CD4-positive, CD25-positive, alpha-beta regulatory T cell (primary cell): Measurements from ENCODE around the gene AK1. TPM values are rescaled to one million over a fixed set of nuclear protein-coding genes. Genes with fewer than 3 reads are reported as not detected.
A peak's percentile ranks its signal among the peaks of the same experiment; 100 is the strongest.

Experiments used
- ATAC-seq, 2 donors: fragments of 150-1000 bp; cut with Tn5 transposase; one replicate each; pipeline ENCODE4 v1.10.0; 2021; ENCODE audit warnings: low read depth in 2 of 2, moderate number of reproducible peaks in 2 of 2, moderate library complexity in 1 of 2
- DNase-seq, 3 donors: peaks; one replicate each; pipeline versions ENCODE4 v3.0.0 to v3.0.0-alpha.2; 2012 to 2022; ENCODE audit warnings: mixed read lengths in 1 of 3
- H3K27ac ChIP-seq: one replicate; pipeline ENCODE4 v1.7.0; 2013; ENCODE audit warnings: mild to moderate bottlenecking, low read length; ENCODE audit not compliant: insufficient read depth, poor library complexity, severe bottlenecking
- H3K27me3 ChIP-seq: one replicate; pipeline ENCODE4 v1.7.0; 2013; ENCODE audit warnings: low read length; ENCODE audit not compliant: control insufficient read depth, insufficient read depth
- H3K36me3 ChIP-seq: one replicate; pipeline ENCODE4 v1.7.0; 2013; ENCODE audit warnings: mild to moderate bottlenecking, low read length, moderate library complexity; ENCODE audit not compliant: control insufficient read depth, insufficient read depth
- H3K4me1 ChIP-seq: 2 replicates; pipeline ENCODE4 v1.7.0; 2013; ENCODE audit warnings: mild to moderate bottlenecking, low read length; ENCODE audit not compliant: insufficient read depth, control insufficient read depth, poor library complexity, severe bottlenecking
- H3K4me3 ChIP-seq: one replicate; pipeline ENCODE4 v1.7.0; 2013; ENCODE audit warnings: low read depth, mild to moderate bottlenecking, low read length, moderate library complexity
- H3K9me3 ChIP-seq, 2 experiments: 1 replicate in 1 of 2; 2 replicates in 1 of 2; pipeline ENCODE4 v1.7.0; 2013; ENCODE audit warnings: low read length in 2 of 2, mild to moderate bottlenecking in 1 of 2, moderate library complexity in 1 of 2; ENCODE audit not compliant: control insufficient read depth in 2 of 2
- H3K27ac Mint-ChIP-seq, 3 donors: one replicate each; pipeline ENCODE4 v1.8.0; 2020 to 2022; ENCODE audit warnings: mild to moderate bottlenecking in 3 of 3, mixed read lengths in 3 of 3, moderate library complexity in 2 of 3
- H3K27me3 Mint-ChIP-seq: one replicate; pipeline ENCODE4 v1.8.0; 2022; ENCODE audit warnings: mild to moderate bottlenecking, mixed read lengths
- H3K36me3 Mint-ChIP-seq: one replicate; pipeline ENCODE4 v1.8.0; 2020; ENCODE audit warnings: mixed read lengths
- H3K4me1 Mint-ChIP-seq, 4 donors: one replicate each; pipeline ENCODE4 v1.8.0; 2020 to 2022; ENCODE audit warnings: mixed read lengths in 4 of 4, mild to moderate bottlenecking in 1 of 4
- H3K4me3 Mint-ChIP-seq, 4 donors: one replicate each; pipeline ENCODE4 v1.8.0; 2020 to 2022; ENCODE audit warnings: mild to moderate bottlenecking in 4 of 4, mixed read lengths in 4 of 4, moderate library complexity in 3 of 4
- H3K9me3 Mint-ChIP-seq, 7 donors: one replicate each; pipeline ENCODE4 v1.8.0; 2020 to 2022; ENCODE audit warnings: mixed read lengths in 7 of 7, mild to moderate bottlenecking in 3 of 7, moderate library complexity in 2 of 7
- polyA plus RNA-seq, 4 donors: library from polyadenylated mRNA; unstranded; fragments of 300-500 nt; fragmentation: Illumina TruSeq; gene quantifications; one replicate each; pipeline ENCODE4 v1.2.3, GENCODE V29; 2021
- total RNA-seq: library from RNA; stranded (reverse); gene quantifications from one replicate; pipeline ENCODE4 v1.2.3, GENCODE V29; 2022

The AK1 gene
- total and polyA plus RNA-seq, 5 donors from 2014 or later = 0.08 to 84.7 (median 0.29) TPM

DNA sequence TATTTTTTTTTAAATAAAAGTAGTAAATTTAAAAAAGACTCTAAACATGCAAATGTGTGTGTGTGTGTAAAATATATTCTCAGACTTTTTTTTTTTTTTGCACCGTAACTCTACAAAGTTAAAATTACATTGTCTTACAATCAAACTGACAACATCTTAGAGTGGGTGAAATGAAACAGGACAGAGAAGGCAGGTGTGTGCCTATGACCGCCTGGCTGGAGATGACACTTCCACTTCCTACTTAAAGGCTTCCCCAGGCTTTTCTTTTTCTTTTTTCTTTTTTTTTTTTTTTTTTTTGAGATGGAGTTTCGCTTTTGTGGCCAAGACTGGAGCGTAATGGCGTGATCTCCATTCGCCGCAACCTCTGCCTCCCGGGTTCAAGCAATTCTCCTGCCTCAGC lies 2.7 kb upstream of the AK1 start:
- no peak overlapping the region for H3K4me3 Mint-ChIP-seq
- Histone ChIP-seq H3K9me3 (no peaks in the 10 kb centered on the region), H3K4me3 (no peak overlapping the region), H3K27me3 (no peaks in the 10 kb centered on the region), H3K27ac (no peak overlapping the region), H3K4me1 (peaks cover 10% of the 10 kb centered on the region), H3K36me3 (peaks cover 5% of the 10 kb centered on the region)
- ATAC-seq (no peak), DNase-seq (no peak)
- H3K9me3 Mint-ChIP-seq = no peaks in the 10 kb centered on the region
- H3K4me1 Mint-ChIP-seq = peaks cover 0 to 25% (median 6%) of the 10 kb centered on the region in 4 donors
- no peaks in the 10 kb centered on the region for H3K27me3 Mint-ChIP-seq
- no peak overlapping the region for H3K27ac Mint-ChIP-seq
- peaks cover 13% of the 10 kb centered on the region for H3K36me3 Mint-ChIP-seq

DNA sequence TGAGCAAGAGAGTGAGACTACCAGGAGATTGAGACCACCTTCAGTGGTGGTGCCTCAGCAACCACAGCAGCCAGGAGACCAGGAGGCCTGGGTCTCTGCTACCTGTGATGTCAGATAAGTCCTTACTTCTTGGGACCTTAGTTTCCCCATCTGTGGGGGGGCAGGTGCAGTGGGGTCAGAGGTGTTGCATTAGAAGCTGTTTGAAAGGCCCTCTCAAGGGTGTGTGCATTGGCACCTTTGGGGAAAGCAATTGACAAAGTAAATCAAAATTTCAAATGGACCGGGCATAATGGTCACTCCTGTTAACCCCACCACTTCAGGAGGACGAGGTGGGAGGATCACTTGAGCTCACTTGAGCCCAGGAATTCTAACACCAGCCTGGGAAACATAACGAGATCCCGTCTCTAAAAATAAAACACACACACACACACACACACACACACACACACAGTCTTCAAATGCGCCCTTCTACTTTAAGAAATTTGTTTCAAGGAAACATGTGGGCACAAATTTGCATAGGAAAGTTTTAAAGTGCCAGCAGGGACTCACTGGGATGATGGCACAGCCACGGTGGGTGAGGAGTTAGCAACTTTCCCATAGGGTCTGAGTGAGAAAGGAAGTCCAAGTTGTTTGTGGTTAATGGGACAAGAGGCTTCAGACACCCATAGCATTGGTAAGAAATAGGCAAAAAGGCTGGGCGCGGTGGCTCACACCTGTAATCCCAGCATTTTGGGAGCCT lies 1.3 kb upstream of the AK1 start:
- Histone ChIP-seq H3K27ac (no peak overlapping the region), H3K36me3 (no peaks in the 10 kb centered on the region), H3K4me1 (peaks cover 9% of the 10 kb centered on the region), H3K27me3 (no peaks in the 10 kb centered on the region), H3K9me3 (no peaks in the 10 kb centered on the region), H3K4me3 (no peak overlapping the region)
- no peak for ATAC-seq
- Mint-ChIP-seq H3K27me3 (no peaks in the 10 kb centered on the region), H3K4me1 (peaks cover 0 to 18% (median 4%) of the 10 kb centered on the region in 4 donors), H3K4me3 (no peak overlapping the region), H3K27ac (peak overlapping the region in 1 of 3 donors; percentile 49), H3K36me3 (peaks cover 8% of the 10 kb centered on the region), H3K9me3 (no peaks in the 10 kb centered on the region)
- no peak for DNase-seq

DNA sequence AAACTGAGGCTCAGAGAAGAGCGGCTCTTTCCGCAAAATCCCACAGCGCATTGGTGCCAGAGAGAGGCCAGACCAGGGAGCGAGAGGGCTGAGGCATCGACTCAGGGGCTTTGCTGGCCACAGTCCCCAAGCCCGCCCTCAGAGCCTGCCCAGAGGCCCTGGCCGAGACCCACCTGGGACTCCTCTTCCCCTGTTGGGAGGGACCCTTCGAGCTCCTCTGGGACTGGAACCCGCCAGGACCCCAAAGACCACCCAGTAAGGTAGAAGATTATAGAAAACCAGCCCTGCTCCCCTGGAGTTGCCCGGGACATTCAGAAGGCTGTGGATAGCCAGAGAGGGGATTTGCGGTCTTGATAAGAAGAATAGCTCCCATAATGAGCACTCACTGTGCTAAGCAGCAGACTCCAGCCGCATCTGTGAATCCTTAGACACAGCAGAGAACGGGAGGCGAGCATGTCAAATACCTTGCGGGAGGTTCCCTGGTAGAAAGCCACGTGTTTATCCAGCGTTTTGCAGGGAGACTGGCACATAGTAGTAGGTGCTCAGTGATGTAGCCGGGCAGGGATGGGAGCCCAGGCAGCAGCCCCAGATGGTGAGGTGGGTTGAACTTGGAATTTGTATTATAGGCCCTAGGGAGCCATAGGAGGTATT lies 651 bp upstream of the AK1 start:
- Mint-ChIP-seq H3K27ac (peak overlapping the region in 1 of 3 donors; percentile 49), H3K36me3 (peaks cover 8% of the 10 kb centered on the region), H3K4me3 (peak overlapping the region in 1 of 4 donors; percentile 48), H3K9me3 (no peaks in the 10 kb centered on the region), H3K27me3 (no peaks in the 10 kb centered on the region), H3K4me1 (peaks cover 0 to 18% (median 4%) of the 10 kb centered on the region in 4 donors)
- ATAC-seq (no peak), DNase-seq (no peak)
- no peak overlapping the region for H3K4me3 ChIP-seq
- no peaks in the 10 kb centered on the region for H3K36me3 ChIP-seq
- no peaks in the 10 kb centered on the region for H3K27me3 ChIP-seq
- H3K9me3 ChIP-seq = no peaks in the 10 kb centered on the region
- peaks cover 9% of the 10 kb centered on the region for H3K4me1 ChIP-seq
- no peak overlapping the region for H3K27ac ChIP-seq

DNA sequence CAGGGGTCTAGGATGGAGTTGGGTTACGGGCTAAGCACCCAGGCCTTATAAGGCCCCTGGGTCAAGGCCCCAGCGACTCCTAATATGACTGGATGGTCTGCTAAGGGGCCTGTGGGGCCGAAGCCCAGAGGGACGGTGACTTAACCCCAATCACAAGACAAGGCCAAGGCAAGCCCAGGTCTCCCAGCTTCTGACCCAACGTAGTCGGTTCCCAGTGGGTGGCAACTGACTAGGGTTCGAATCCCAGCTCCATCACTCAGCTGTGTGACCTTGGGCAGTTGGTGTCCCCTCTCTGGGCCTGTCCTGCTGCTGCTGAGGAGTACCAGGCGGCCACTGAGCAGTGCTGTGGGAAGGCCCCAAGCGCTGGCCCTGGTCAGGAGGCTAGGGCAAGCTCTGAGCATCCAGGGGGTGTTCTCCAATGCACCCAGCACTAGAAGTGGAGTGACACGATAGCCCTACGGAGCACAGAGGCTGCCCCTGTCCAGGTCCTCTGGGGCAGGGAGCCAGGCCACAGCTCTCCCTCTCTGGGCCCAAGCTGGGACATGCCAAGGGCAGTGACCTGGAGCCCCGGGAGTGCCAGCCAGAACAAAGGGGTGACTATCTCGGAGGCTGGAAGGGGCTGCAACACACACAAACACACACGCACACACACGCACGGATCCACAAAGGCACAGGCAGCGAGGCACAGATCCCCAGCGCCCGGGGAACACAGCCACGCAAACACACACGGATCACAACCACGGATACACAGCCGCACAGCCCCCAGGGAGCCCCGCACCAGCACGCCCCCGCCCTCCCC lies 512 bp downstream of the AK1 start:
- peaks cover 8% of the 10 kb centered on the region for H3K36me3 Mint-ChIP-seq
- Histone ChIP-seq H3K4me1 (peaks cover 9% of the 10 kb centered on the region), H3K27ac (no peak overlapping the region), H3K4me3 (no peak overlapping the region), H3K27me3 (no peaks in the 10 kb centered on the region), H3K36me3 (no peaks in the 10 kb centered on the region), H3K9me3 (no peaks in the 10 kb centered on the region)
- DNase-seq (no peak), ATAC-seq (no peak)
- H3K4me3 Mint-ChIP-seq = no peak overlapping the region
- no peak overlapping the region for H3K27ac Mint-ChIP-seq
- H3K4me1 Mint-ChIP-seq = peaks cover 0 to 11% (median 4%) of the 10 kb centered on the region in 4 donors
- no peaks in the 10 kb centered on the region for H3K9me3 Mint-ChIP-seq
- no peaks in the 10 kb centered on the region for H3K27me3 Mint-ChIP-seq

DNA sequence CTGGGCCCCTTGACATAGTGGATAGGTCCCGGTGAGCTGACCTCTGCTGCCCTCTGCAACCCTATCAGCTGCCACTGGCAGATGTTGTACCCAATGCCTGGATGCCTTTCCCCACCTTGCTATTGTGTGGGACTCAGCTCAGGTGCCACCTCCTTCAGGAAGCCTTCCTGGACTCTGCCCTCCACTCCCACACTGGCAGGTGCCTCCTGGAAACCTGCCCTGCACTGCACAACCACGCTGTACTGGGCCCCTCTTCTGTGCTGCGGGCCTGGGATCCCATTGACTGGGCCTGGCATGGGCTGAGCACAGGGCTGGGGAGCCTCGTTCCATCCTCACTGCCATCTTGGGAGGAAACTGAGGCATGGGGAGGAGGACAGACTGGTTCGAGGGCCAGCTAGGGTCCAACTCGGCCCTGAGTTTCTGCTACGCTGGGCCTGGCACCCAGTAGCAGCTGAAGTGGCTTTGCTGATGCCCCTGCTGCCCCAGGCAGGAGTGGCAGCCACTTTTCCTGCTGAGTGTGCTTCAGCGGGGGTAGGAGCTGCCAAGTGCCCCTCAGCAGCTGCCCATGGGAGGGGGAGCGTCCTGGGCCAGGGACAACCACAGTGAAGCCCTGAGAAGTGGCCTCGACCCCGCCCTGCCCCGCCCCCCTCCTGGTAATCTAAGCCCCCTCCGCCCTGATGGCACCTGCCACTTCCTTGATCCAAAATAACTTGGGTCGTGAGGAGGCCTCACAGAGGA lies 1.3 kb downstream of the AK1 start:
- H3K4me1 Mint-ChIP-seq = peaks cover 0 to 16% (median 4%) of the 10 kb centered on the region in 4 donors
- no peak overlapping the region for H3K27ac Mint-ChIP-seq
- DNase-seq (no peak), ATAC-seq (no peak)
- H3K4me3 Mint-ChIP-seq = no peak overlapping the region
- Histone ChIP-seq H3K36me3 (no peaks in the 10 kb centered on the region), H3K4me1 (peaks cover 9% of the 10 kb centered on the region), H3K27ac (no peak overlapping the region), H3K4me3 (no peak overlapping the region), H3K9me3 (no peaks in the 10 kb centered on the region), H3K27me3 (no peaks in the 10 kb centered on the region)
- no peaks in the 10 kb centered on the region for H3K27me3 Mint-ChIP-seq
- H3K9me3 Mint-ChIP-seq = no peaks in the 10 kb centered on the region
- H3K36me3 Mint-ChIP-seq = peaks cover 11% of the 10 kb centered on the region

GRCh38 chr9:127875306-127875966 lies 2.0 kb downstream of the AK1 start:
- no peaks in the 10 kb centered on the region for H3K9me3 ChIP-seq
- no peaks in the 10 kb centered on the region for H3K36me3 ChIP-seq
- ATAC-seq (no peak), DNase-seq (no peak)
- H3K4me3 ChIP-seq = no peak overlapping the region
- no peaks in the 10 kb centered on the region for H3K27me3 ChIP-seq
- Mint-ChIP-seq H3K4me3 (no peak overlapping the region), H3K27ac (no peak overlapping the region), H3K36me3 (peaks cover 12% of the 10 kb centered on the region), H3K27me3 (no peaks in the 10 kb centered on the region), H3K4me1 (peaks cover 0 to 16% (median 4%) of the 10 kb centered on the region in 4 donors), H3K9me3 (no peaks in the 10 kb centered on the region)
- H3K4me1 ChIP-seq = peaks cover 9% of the 10 kb centered on the region
- no peak overlapping the region for H3K27ac ChIP-seq
